Loucy (cell line): ENCODE measurements around the gene IGFL3.

ENCODE experiments used
- EZH2phosphoT487 ChIP-seq: fragments of 200-600 bp; IDR thresholded peaks from 2 replicates; pipeline ENCODE4 v1.6.1; 2018; ENCODE audit warnings: antibody characterized with exemption, mild to moderate bottlenecking, moderate library complexity, borderline replicate concordance
- TF ChIP-seq, protein P1 (sequence below): fragments of 200-600 bp; sonication (generic); conservative IDR thresholded peaks from 2 replicates; pipeline ENCODE4 v1.5.1; 2014; ENCODE audit warnings: mild to moderate bottlenecking, antibody characterized with exemption, low read length

DNA sequence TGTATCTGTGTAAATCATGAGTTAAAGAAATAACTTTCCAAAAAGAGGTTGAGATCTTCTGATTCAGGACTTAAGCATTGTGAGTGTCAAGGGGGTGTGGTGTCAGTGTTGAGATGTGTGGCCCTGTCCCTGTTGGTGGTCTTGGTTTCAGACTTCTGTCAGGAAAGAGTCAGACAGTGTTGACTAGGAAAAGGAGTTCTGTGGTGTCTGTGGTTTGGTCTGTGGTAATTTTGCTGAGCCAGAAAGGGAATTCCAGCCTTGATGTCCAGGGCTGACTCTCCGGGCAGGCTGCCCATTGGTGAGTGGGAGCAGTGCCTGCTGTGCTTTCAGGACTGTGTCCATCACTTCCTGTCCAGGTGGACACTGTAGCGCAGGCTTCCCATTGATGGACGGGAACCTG is 43.9 kb downstream of the IGFL3 start:
- TF ChIP-seq, protein P1, sequence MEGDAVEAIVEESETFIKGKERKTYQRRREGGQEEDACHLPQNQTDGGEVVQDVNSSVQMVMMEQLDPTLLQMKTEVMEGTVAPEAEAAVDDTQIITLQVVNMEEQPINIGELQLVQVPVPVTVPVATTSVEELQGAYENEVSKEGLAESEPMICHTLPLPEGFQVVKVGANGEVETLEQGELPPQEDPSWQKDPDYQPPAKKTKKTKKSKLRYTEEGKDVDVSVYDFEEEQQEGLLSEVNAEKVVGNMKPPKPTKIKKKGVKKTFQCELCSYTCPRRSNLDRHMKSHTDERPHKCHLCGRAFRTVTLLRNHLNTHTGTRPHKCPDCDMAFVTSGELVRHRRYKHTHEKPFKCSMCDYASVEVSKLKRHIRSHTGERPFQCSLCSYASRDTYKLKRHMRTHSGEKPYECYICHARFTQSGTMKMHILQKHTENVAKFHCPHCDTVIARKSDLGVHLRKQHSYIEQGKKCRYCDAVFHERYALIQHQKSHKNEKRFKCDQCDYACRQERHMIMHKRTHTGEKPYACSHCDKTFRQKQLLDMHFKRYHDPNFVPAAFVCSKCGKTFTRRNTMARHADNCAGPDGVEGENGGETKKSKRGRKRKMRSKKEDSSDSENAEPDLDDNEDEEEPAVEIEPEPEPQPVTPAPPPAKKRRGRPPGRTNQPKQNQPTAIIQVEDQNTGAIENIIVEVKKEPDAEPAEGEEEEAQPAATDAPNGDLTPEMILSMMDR = no peak
- no peak for TF ChIP-seq EZH2phosphoT487
